ENCODE data around the gene SPPL3. TPM values are rescaled to one million over a fixed set of nuclear protein-coding genes. Genes with fewer than 3 reads are reported as not detected.

Gene SPPL3
- total and polyA plus RNA-seq, 4 donors = 14.2 to 52.3 (median 29.6) TPM

GRCh38 chr12:120932058-120932457, 27.9 kb upstream of the SPPL3 start:
- no peak for ATAC-seq (ENCODE audit: insufficient read depth, low FRiP score)
- no peaks in the 10 kb centered on the region for H3K4me1 ChIP-seq (ENCODE audit: control insufficient read depth in 5 of 5, insufficient read depth in 5 of 5, low read length in 5 of 5)
- H3K4me3 ChIP-seq = no peak overlapping the region
- no peak overlapping the region for H3K27ac ChIP-seq (ENCODE audit: low read depth in 1 of 2, low read length in 1 of 2)
- H3K9ac ChIP-seq (ENCODE audit: insufficient read depth in 1 of 2, low read length in 2 of 2) = no peak overlapping the region
- no peaks in the 10 kb centered on the region for H3K9me3 ChIP-seq (ENCODE audit: control insufficient read depth in 4 of 4, insufficient read depth in 3 of 4, low read length in 3 of 4)
- no peaks in the 10 kb centered on the region for H3K27me3 ChIP-seq (ENCODE audit: control insufficient read depth in 3 of 3, insufficient read depth in 3 of 3, low read length in 2 of 3)
- no peak for TF ChIP-seq CTCF (IDR thresholded peaks at IDR 0.05; ENCODE audit: control extremely low read depth, extremely low read depth)
- 79 to 85% methylated on average over 7 of the region's 7 CpGs for whole genome bisulfite sequencing, 2 donors
- H3K36me3 ChIP-seq (ENCODE audit: control insufficient read depth in 4 of 4, insufficient read depth in 4 of 4, low read length in 4 of 4) = no peaks in the 10 kb centered on the region
- no peak for DNase-seq

- H3K4me3 ChIP-seq = no peak overlapping the region
- no peak for ATAC-seq (ENCODE audit: insufficient read depth, low FRiP score)
- H3K4me1 ChIP-seq (ENCODE audit: control insufficient read depth in 5 of 5, insufficient read depth in 5 of 5, low read length in 5 of 5) = no peaks in the 10 kb centered on the region
- H3K36me3 ChIP-seq (ENCODE audit: control insufficient read depth in 4 of 4, insufficient read depth in 4 of 4, low read length in 4 of 4) = no peaks in the 10 kb centered on the region
- no peak for TF ChIP-seq CTCF (IDR thresholded peaks at IDR 0.05; ENCODE audit: control extremely low read depth, extremely low read depth)
- no peaks in the 10 kb centered on the region for H3K27me3 ChIP-seq (ENCODE audit: control insufficient read depth in 3 of 3, insufficient read depth in 3 of 3, low read length in 2 of 3)
- no peak overlapping the region for H3K27ac ChIP-seq (ENCODE audit: low read depth in 1 of 2, low read length in 1 of 2)
- H3K9me3 ChIP-seq (ENCODE audit: control insufficient read depth in 4 of 4, insufficient read depth in 3 of 4, low read length in 3 of 4) = no peaks in the 10 kb centered on the region
- DNase-seq = no peak
- H3K9ac ChIP-seq (ENCODE audit: insufficient read depth in 1 of 2, low read length in 2 of 2) = no peak overlapping the region
- WGBS, 2 donors = 94 to 96% methylated on average over 5 of the region's 5 CpGs
These were observed 25.9 kb upstream of the SPPL3 start for GRCh38 chr12:120930032-120930431.

GRCh38 chr12:120928864-120929652, 24.9 kb upstream of the SPPL3 start:
- ATAC-seq (ENCODE audit: insufficient read depth, low FRiP score) = no peak
- 65 to 86% methylated on average over 13 of the region's 13 CpGs for WGBS, 2 donors
- H3K36me3 ChIP-seq (ENCODE audit: control insufficient read depth in 4 of 4, insufficient read depth in 4 of 4, low read length in 4 of 4) = no peaks in the 10 kb centered on the region

More at GRCh38 chr12:120928864-120929652, 24.9 kb upstream of the SPPL3 start:
- Histone ChIP-seq H3K27me3 (ENCODE audit: control insufficient read depth in 3 of 3, insufficient read depth in 3 of 3, low read length in 2 of 3) (no peaks in the 10 kb centered on the region), H3K4me1 (ENCODE audit: control insufficient read depth in 5 of 5, insufficient read depth in 5 of 5, low read length in 5 of 5) (no peaks in the 10 kb centered on the region), H3K4me3 (no peak overlapping the region), H3K9me3 (ENCODE audit: control insufficient read depth in 4 of 4, insufficient read depth in 3 of 4, low read length in 3 of 4) (no peaks in the 10 kb centered on the region), H3K9ac (ENCODE audit: insufficient read depth in 1 of 2, low read length in 2 of 2) (no peak overlapping the region), H3K27ac (ENCODE audit: low read depth in 1 of 2, low read length in 1 of 2) (no peak overlapping the region)
- peak; percentile 62 to 80 (median 78) for DNase-seq
- TF ChIP-seq CTCF (IDR thresholded peaks at IDR 0.05; ENCODE audit: control extremely low read depth, extremely low read depth) = no peak
